ENCODE data around the gene ACTA2.
"Not testable (repeated sequence)": the region's sequence is repeated elsewhere in the genome, so short reads cannot be mapped to it uniquely, and the experiment has no call there.

The ACTA2 gene

GRCh38 chr10:88938039-88938438 is 14.5 kb downstream of the ACTA2 start:
- no peak overlapping the region for H3K4me3 ChIP-seq (ENCODE audit: low read depth, low read length)
- in situ Hi-C loops (cut with HindIII; ENCODE audit: low sequenced_read_pairs): no loop called here
- DNase-seq (ENCODE audit: low read depth, low spot score): no peak
- no peak for TF ChIP-seq CTCF (IDR thresholded peaks at IDR 0.05; ENCODE audit: low read depth, low read length)

- H3K4me3 ChIP-seq (ENCODE audit: low read depth, low read length): no peak overlapping the region
- in situ Hi-C loops (cut with HindIII; ENCODE audit: low sequenced_read_pairs): no loop called here
- TF ChIP-seq CTCF (IDR thresholded peaks at IDR 0.05; ENCODE audit: low read depth, low read length): no peak
- DNase-seq (ENCODE audit: low read depth, low spot score): no peak
Observed at GRCh38 chr10:88936656-88937055, 15.9 kb downstream of the ACTA2 start.

DNA sequence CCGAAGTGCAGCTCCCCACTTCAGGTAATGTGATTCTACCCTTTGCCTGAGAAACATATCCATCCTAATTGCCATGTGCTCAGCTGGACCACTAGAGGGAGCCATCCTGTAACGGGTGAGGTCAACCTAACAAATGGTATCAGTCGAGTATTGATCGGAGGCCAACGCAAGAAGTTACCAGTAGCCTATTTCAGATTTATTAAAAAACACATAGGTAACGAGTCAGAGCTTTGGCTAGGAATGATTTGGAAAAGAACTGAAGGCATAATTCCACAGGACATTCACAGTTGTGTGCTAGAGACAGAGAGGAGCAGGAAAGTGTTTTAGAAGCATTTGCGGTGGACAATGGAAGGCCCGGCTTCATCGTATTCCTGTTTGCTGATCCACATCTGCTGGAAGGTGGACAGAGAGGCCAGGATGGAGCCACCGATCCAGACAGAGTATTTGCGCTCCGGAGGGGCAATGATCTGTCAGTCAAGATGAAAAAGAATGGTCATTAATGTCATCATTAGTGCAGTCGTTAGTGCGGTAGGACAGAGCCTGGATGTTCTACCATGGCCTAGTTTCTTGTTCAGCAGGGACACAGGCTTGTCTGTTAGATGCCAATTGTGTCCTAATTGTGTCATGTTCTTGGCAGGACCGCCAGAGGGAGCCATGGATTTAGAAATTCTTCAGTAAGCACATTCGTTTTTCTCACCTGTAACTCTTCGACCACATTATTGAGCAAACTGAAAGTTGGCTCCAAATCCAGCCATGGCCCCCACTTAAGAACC is 17.5 kb downstream of the ACTA2 start:
- peak; percentile 87 for DNase-seq (ENCODE audit: low read depth, low spot score)

GRCh38 chr10:88933564-88933963 is 19.0 kb downstream of the ACTA2 start:
- H3K4me3 ChIP-seq (ENCODE audit: low read depth, low read length): no peak overlapping the region
- in situ Hi-C loops (cut with HindIII; ENCODE audit: low sequenced_read_pairs): no loop called here
- TF ChIP-seq CTCF (IDR thresholded peaks at IDR 0.05; ENCODE audit: low read depth, low read length): no peak
- no peak for DNase-seq (ENCODE audit: low read depth, low spot score)

More for the DNA sequence above, 17.5 kb downstream of the ACTA2 start:
- no peak overlapping the region for H3K4me3 ChIP-seq (ENCODE audit: low read depth, low read length)
- TF ChIP-seq CTCF (IDR thresholded peaks at IDR 0.05; ENCODE audit: low read depth, low read length): peak; percentile 93
- in situ Hi-C loops (cut with HindIII; ENCODE audit: low sequenced_read_pairs): no loop called here

DNA sequence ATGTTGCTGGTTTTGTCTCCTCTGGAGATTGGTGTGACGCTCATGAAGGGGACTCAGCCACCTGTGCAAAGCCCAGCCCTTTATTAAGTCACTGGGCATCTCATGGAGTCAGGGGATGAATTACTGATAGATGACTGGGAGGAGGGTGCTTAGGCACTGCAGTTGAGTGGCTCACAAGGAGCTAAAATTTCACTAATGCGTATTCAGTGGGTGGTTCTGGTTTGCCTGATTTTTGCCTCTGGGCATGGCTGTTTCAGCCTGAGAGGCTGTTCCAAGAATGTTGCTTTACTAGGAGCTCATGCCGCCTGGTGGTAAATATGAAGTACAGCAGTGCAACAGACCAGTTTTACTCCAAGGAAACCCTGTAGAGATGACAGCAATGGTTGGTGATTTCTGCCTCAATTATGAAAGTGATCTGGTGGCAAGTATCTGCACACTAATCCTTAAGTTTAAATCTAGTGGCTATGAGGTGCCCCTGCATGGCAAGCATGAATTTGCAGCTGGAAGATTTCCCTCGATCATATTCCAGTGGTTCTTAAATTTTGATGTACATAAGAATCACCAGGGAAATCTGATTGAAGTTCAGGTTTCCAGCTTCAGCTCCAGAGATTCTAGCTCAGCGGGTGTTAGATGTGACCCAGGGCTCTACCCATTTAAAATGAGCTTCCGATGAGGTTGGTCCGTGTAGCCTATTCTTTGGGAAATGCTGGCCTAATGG is 19.9 kb downstream of the ACTA2 start:
- in situ Hi-C loops (cut with HindIII; ENCODE audit: low sequenced_read_pairs): no loop called here
- TF ChIP-seq CTCF (IDR thresholded peaks at IDR 0.05; ENCODE audit: low read depth, low read length): peak; percentile 90
- peak; percentile 78 for DNase-seq (ENCODE audit: low read depth, low spot score)
- no peak overlapping the region for H3K4me3 ChIP-seq (ENCODE audit: low read depth, low read length)

- DNase-seq (ENCODE audit: low read depth, low spot score); H3K4me3 ChIP-seq (ENCODE audit: low read depth, low read length); in situ Hi-C loops (cut with HindIII; ENCODE audit: low sequenced_read_pairs): not testable (repeated sequence)
Observed at GRCh38 chr10:88932029-88932428, 20.5 kb downstream of the ACTA2 start.

DNA sequence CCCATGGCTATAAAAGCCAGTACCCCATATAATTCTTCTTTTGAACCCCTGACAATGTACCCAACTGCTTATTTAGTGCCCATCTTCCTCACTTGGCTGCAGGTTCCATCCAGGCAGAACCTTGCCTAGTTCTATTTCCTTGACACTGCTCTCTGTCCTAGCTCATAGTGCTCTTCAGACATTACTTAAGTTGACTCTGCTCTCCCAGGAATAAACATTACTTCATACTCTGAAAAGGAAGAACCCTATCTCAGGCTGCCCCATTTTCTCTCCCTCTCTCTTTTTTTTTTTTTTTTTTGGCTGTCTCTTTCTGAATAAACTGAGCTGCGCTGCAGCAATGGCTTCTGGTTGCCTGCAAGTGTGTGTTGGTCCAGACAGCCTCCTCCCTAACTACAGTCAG is 21.0 kb downstream of the ACTA2 start:
- no peak for DNase-seq (ENCODE audit: low read depth, low spot score)
- no peak for TF ChIP-seq CTCF (IDR thresholded peaks at IDR 0.05; ENCODE audit: low read depth, low read length)
- in situ Hi-C loops (cut with HindIII; ENCODE audit: low sequenced_read_pairs): no loop called here
- no peak overlapping the region for H3K4me3 ChIP-seq (ENCODE audit: low read depth, low read length)

Measured in astrocyte of the spinal cord (primary cell).